HEK293 (cell line): ENCODE measurements around the gene NUSAP1.

Experiments
- BCL11B ChIP-seq: fragments of 450-650 bp; formaldehyde crosslinking; IDR thresholded peaks from 2 replicates; pipeline ENCODE4 v1.5.1; 2016; ENCODE audit warnings: low read depth, missing biosample characterization, missing genetic modification characterization
- GLI2 ChIP-seq: fragments of 450-650 bp; formaldehyde crosslinking; IDR thresholded peaks from 2 replicates; pipeline ENCODE4; 2017; ENCODE audit warnings: missing biosample characterization, missing genetic modification characterization, low read depth, borderline replicate concordance
- KLF1 ChIP-seq: fragments of 450-650 bp; formaldehyde crosslinking; IDR thresholded peaks from 2 replicates; pipeline ENCODE4 v1.5.1; 2016; ENCODE audit warnings: missing biosample characterization, missing genetic modification characterization
- KLF16 ChIP-seq: fragments of 450-650 bp; formaldehyde crosslinking; IDR thresholded peaks from 2 replicates; pipeline ENCODE4 v1.5.1; 2017; ENCODE audit warnings: missing biosample characterization, missing genetic modification characterization
- KLF9 ChIP-seq: fragments of 450-650 bp; formaldehyde crosslinking; IDR thresholded peaks from 2 replicates; pipeline ENCODE4 v1.5.1; 2016; ENCODE audit warnings: missing biosample characterization, missing genetic modification characterization, low read depth
- MZF1 ChIP-seq: fragments of 450-650 bp; formaldehyde crosslinking; IDR thresholded peaks from 2 replicates; pipeline ENCODE4 v1.5.1; 2017; ENCODE audit warnings: missing biosample characterization, missing genetic modification characterization, borderline replicate concordance
- YY1 ChIP-seq: fragments of 450-650 bp; formaldehyde crosslinking; IDR thresholded peaks from 2 replicates; pipeline ENCODE4 v1.5.1; 2018; ENCODE audit warnings: missing biosample characterization, missing genetic modification characterization
- ZNF19 ChIP-seq: fragments of 450-650 bp; formaldehyde crosslinking; IDR thresholded peaks from 2 replicates; pipeline ENCODE4; 2016; ENCODE audit warnings: missing biosample characterization, missing genetic modification characterization, low read depth
- ZNF274 ChIP-seq, 2 experiments: fragments of 200-500 bp in 1 of 2; fragments of 450-650 bp in 1 of 2; sonication (Bioruptor generic) in 1 of 2; formaldehyde crosslinking in 1 of 2; IDR thresholded peaks; 2 replicates each; pipeline versions ENCODE4 v1.5.1 to v1.6.1; 2014 to 2016; ENCODE audit warnings: borderline replicate concordance in 1 of 2, inconsistent platforms in 1 of 2, low read length in 1 of 2, missing biosample characterization in 1 of 2, missing genetic modification characterization in 1 of 2
- ZNF311 ChIP-seq: fragments of 450-650 bp; formaldehyde crosslinking; IDR thresholded peaks from 2 replicates; pipeline ENCODE4 v1.5.1; 2017; ENCODE audit warnings: missing biosample characterization, missing genetic modification characterization, borderline replicate concordance
- ZNF404 ChIP-seq: fragments of 450-650 bp; formaldehyde crosslinking; IDR thresholded peaks from 2 replicates; pipeline ENCODE4 v1.5.1; 2017; ENCODE audit warnings: missing biosample characterization, missing genetic modification characterization
- ZNF426 ChIP-seq: fragments of 450-650 bp; formaldehyde crosslinking; IDR thresholded peaks from 2 replicates; pipeline ENCODE4 v1.5.1; 2017; ENCODE audit warnings: missing biosample characterization, missing genetic modification characterization, mild to moderate bottlenecking, inconsistent platforms, moderate library complexity
- ZNF433 ChIP-seq: fragments of 450-650 bp; formaldehyde crosslinking; IDR thresholded peaks from 2 replicates; pipeline ENCODE4 v1.5.1; 2016; ENCODE audit warnings: missing biosample characterization, missing genetic modification characterization, low read depth
- ZNF555 ChIP-seq: fragments of 450-650 bp; formaldehyde crosslinking; conservative IDR thresholded peaks from 2 replicates; pipeline ENCODE4 v1.5.1; 2017; ENCODE audit warnings: missing biosample characterization, mild to moderate bottlenecking, missing genetic modification characterization, inconsistent platforms
- ZNF624 ChIP-seq: fragments of 450-650 bp; formaldehyde crosslinking; IDR thresholded peaks from 2 replicates; pipeline ENCODE4 v1.5.1; 2017; ENCODE audit warnings: missing biosample characterization, missing genetic modification characterization
- ZNF645 ChIP-seq: fragments of 450-650 bp; formaldehyde crosslinking; IDR thresholded peaks from 2 replicates; pipeline ENCODE4; 2016; ENCODE audit warnings: missing biosample characterization, missing genetic modification characterization
- ZNF677 ChIP-seq: fragments of 450-650 bp; IDR thresholded peaks from 2 replicates; pipeline ENCODE4 v1.5.0; 2018; ENCODE audit warnings: missing biosample characterization, mild to moderate bottlenecking, missing genetic modification characterization, moderate library complexity
- ZNF76 ChIP-seq: fragments of 450-650 bp; formaldehyde crosslinking; IDR thresholded peaks from 2 replicates; pipeline ENCODE4; 2016; ENCODE audit warnings: low read depth, missing biosample characterization, missing genetic modification characterization, borderline replicate concordance
- ZNF776 ChIP-seq: fragments of 450-650 bp; formaldehyde crosslinking; IDR thresholded peaks from 2 replicates; pipeline ENCODE4 v1.5.0; 2017; ENCODE audit warnings: missing biosample characterization, missing genetic modification characterization, borderline replicate concordance
- ZNF777 ChIP-seq: fragments of 450-650 bp; formaldehyde crosslinking; IDR thresholded peaks from 2 replicates; pipeline ENCODE4 v1.5.1; 2017; ENCODE audit warnings: missing biosample characterization, missing genetic modification characterization, borderline replicate concordance
- ZNF792 ChIP-seq: fragments of 450-650 bp; formaldehyde crosslinking; IDR thresholded peaks from 2 replicates; pipeline ENCODE4 v1.5.1; 2016; ENCODE audit warnings: missing biosample characterization, missing genetic modification characterization
- ZSCAN18 ChIP-seq: fragments of 450-650 bp; formaldehyde crosslinking; IDR thresholded peaks from 2 replicates; pipeline ENCODE4 v1.5.1; 2016; ENCODE audit warnings: missing biosample characterization, missing genetic modification characterization
- TF ChIP-seq, protein P1 (sequence below): fragments of 450-650 bp; formaldehyde crosslinking; IDR thresholded peaks from 2 replicates; pipeline ENCODE4 v1.5.1; 2017; ENCODE audit warnings: missing biosample characterization, missing genetic modification characterization
- TF ChIP-seq, protein P2 (sequence below): fragments of 450-650 bp; formaldehyde crosslinking; IDR thresholded peaks from 2 replicates; pipeline ENCODE4 v1.5.1; 2017; ENCODE audit warnings: missing biosample characterization, mild to moderate bottlenecking, missing genetic modification characterization, moderate library complexity
- TF ChIP-seq, protein P3 (sequence below): fragments of 450-650 bp; IDR thresholded peaks from 2 replicates; pipeline ENCODE4 v1.5.1; 2018; ENCODE audit warnings: missing biosample characterization, mild to moderate bottlenecking, missing genetic modification characterization
- TF ChIP-seq, protein P4 (sequence below): fragments of 450-650 bp; formaldehyde crosslinking; conservative IDR thresholded peaks from 2 replicates; pipeline ENCODE4 v1.5.1; 2016; ENCODE audit warnings: low read depth, missing biosample characterization, missing genetic modification characterization

Gene NUSAP1

GRCh38 chr15:41332194-41333025 is at the start of gene NUSAP1, which contains the start of gene OIP5 (continued):
- TF ChIP-seq ZNF433 (no peak), ZNF76 (tag by site-specific recombination) (no peak; the same call in 1 of the 2 replicates), YY1 (tag by site-specific recombination) (peak; percentile 88), ZNF777 (peak; percentile 80; the same call in 1 of the 2 replicates), ZNF19 (tag by site-specific recombination) (no peak), ZNF274 (IDR thresholded peaks at IDR 0.05; ENCODE audit: low read length) (no peak), ZNF274 (tag by site-specific recombination; IDR thresholded peaks at IDR 0.05; ENCODE audit: borderline replicate concordance) (no peak), ZNF624 (tag by site-specific recombination) (no peak), KLF16 (tag by site-specific recombination) (peak; percentile 85), ZNF404 (tag by site-specific recombination) (no peak), ZNF677 (no peak), BCL11B (tag by site-specific recombination) (no peak), ZNF792 (0 out of 2 replicates have a peak, but pooled peaks have one; percentile 14), ZNF311 (tag by site-specific recombination) (no peak), ZNF426 (tag by site-specific recombination) (no peak), ZNF645 (tag by site-specific recombination) (no peak), ZNF776 (no peak), ZSCAN18 (tag by site-specific recombination) (no peak), ZNF555 (no peak), KLF1 (tag by site-specific recombination) (0 out of 2 replicates have a peak, but pooled peaks have one; percentile 31), MZF1 (tag by site-specific recombination) (peak; percentile 48; the same call in 1 of the 2 replicates), GLI2 (tag by site-specific recombination) (no peak), KLF9 (peak; percentile 42; the same call in 1 of the 2 replicates)
- TF ChIP-seq, protein P1, sequence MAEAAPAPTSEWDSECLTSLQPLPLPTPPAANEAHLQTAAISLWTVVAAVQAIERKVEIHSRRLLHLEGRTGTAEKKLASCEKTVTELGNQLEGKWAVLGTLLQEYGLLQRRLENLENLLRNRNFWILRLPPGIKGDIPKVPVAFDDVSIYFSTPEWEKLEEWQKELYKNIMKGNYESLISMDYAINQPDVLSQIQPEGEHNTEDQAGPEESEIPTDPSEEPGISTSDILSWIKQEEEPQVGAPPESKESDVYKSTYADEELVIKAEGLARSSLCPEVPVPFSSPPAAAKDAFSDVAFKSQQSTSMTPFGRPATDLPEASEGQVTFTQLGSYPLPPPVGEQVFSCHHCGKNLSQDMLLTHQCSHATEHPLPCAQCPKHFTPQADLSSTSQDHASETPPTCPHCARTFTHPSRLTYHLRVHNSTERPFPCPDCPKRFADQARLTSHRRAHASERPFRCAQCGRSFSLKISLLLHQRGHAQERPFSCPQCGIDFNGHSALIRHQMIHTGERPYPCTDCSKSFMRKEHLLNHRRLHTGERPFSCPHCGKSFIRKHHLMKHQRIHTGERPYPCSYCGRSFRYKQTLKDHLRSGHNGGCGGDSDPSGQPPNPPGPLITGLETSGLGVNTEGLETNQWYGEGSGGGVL (tag by site-specific recombination) = no peak
- TF ChIP-seq, protein P2, sequence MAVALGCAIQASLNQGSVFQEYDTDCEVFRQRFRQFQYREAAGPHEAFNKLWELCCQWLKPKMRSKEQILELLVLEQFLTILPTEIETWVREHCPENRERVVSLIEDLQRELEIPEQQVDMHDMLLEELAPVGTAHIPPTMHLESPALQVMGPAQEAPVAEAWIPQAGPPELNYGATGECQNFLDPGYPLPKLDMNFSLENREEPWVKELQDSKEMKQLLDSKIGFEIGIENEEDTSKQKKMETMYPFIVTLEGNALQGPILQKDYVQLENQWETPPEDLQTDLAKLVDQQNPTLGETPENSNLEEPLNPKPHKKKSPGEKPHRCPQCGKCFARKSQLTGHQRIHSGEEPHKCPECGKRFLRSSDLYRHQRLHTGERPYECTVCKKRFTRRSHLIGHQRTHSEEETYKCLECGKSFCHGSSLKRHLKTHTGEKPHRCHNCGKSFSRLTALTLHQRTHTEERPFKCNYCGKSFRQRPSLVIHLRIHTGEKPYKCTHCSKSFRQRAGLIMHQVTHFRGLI = no peak
- TF ChIP-seq, protein P3, sequence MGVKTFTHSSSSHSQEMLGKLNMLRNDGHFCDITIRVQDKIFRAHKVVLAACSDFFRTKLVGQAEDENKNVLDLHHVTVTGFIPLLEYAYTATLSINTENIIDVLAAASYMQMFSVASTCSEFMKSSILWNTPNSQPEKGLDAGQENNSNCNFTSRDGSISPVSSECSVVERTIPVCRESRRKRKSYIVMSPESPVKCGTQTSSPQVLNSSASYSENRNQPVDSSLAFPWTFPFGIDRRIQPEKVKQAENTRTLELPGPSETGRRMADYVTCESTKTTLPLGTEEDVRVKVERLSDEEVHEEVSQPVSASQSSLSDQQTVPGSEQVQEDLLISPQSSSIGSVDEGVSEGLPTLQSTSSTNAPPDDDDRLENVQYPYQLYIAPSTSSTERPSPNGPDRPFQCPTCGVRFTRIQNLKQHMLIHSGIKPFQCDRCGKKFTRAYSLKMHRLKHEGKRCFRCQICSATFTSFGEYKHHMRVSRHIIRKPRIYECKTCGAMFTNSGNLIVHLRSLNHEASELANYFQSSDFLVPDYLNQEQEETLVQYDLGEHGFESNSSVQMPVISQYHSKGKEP (tag by site-specific recombination) = peak; percentile 38; the same call in 1 of the 2 replicates
- TF ChIP-seq, protein P4, sequence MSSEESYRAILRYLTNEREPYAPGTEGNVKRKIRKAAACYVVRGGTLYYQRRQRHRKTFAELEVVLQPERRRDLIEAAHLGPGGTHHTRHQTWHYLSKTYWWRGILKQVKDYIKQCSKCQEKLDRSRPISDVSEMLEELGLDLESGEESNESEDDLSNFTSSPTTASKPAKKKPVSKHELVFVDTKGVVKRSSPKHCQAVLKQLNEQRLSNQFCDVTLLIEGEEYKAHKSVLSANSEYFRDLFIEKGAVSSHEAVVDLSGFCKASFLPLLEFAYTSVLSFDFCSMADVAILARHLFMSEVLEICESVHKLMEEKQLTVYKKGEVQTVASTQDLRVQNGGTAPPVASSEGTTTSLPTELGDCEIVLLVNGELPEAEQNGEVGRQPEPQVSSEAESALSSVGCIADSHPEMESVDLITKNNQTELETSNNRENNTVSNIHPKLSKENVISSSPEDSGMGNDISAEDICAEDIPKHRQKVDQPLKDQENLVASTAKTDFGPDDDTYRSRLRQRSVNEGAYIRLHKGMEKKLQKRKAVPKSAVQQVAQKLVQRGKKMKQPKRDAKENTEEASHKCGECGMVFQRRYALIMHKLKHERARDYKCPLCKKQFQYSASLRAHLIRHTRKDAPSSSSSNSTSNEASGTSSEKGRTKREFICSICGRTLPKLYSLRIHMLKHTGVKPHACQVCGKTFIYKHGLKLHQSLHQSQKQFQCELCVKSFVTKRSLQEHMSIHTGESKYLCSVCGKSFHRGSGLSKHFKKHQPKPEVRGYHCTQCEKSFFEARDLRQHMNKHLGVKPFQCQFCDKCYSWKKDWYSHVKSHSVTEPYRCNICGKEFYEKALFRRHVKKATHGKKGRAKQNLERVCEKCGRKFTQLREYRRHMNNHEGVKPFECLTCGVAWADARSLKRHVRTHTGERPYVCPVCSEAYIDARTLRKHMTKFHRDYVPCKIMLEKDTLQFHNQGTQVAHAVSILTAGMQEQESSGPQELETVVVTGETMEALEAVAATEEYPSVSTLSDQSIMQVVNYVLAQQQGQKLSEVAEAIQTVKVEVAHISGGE (tag by site-specific recombination) = peak; percentile 55
